ENCODE results near the gene ZCCHC10. TPM values are rescaled to one million over a fixed set of nuclear protein-coding genes. Genes with fewer than 3 reads are reported as not detected.
"Not testable (repeated sequence)": the region's sequence is repeated elsewhere in the genome, so short reads cannot be mapped to it uniquely, and the experiment has no call there.

ZCCHC10 gene
- total RNA-seq, 1 donor = 12.3 TPM

GRCh38 chr5:133041910-133042309, 15.6 kb upstream of the ZCCHC10 start:
- H3K27ac ChIP-seq (ENCODE audit: low read depth, low read length) = no peak overlapping the region
- H3K36me3 ChIP-seq (ENCODE audit: insufficient read depth, low read length) = no peaks in the 10 kb centered on the region
- no peak for TF ChIP-seq CTCF (IDR thresholded peaks at IDR 0.05; ENCODE audit: extremely low read depth, low read depth, low read length)
- H3K27me3 ChIP-seq (ENCODE audit: insufficient read depth, low read length) = no peaks in the 10 kb centered on the region
- H3K79me2 ChIP-seq (ENCODE audit: insufficient read depth, low read length) = no peaks in the 10 kb centered on the region
- no peak for DNase-seq (ENCODE audit: insufficient read length, low spot score, missing footprints)
- H3K4me2 ChIP-seq (ENCODE audit: insufficient read depth, low read length) = no peak overlapping the region
- H2AFZ ChIP-seq (ENCODE audit: low read length) = peak overlapping the region; percentile 57
- no peaks in the 10 kb centered on the region for H3K9me3 ChIP-seq (ENCODE audit: low read depth, low read length)
- H3K4me1 ChIP-seq (ENCODE audit: insufficient read depth, low read length) = peaks cover 3% of the 10 kb centered on the region
- no peak overlapping the region for H3K4me3 ChIP-seq (ENCODE audit: insufficient read depth, low read length)
- no peaks in the 10 kb centered on the region for H4K20me1 ChIP-seq (ENCODE audit: insufficient read depth, low read length)

GRCh38 chr5:133041157-133041784, 14.9 kb upstream of the ZCCHC10 start:
- Histone ChIP-seq H3K4me3 (ENCODE audit: insufficient read depth, low read length) (no peak overlapping the region), H3K27ac (ENCODE audit: low read depth, low read length) (no peak overlapping the region), H3K27me3 (ENCODE audit: insufficient read depth, low read length) (no peaks in the 10 kb centered on the region), H4K20me1 (ENCODE audit: insufficient read depth, low read length) (no peaks in the 10 kb centered on the region), H3K4me1 (ENCODE audit: insufficient read depth, low read length) (no peaks in the 10 kb centered on the region), H2AFZ (ENCODE audit: low read length) (peak overlapping the region; percentile 59), H3K4me2 (ENCODE audit: insufficient read depth, low read length) (no peak overlapping the region), H3K36me3 (ENCODE audit: insufficient read depth, low read length) (no peaks in the 10 kb centered on the region), H3K9me3 (ENCODE audit: low read depth, low read length) (no peaks in the 10 kb centered on the region), H3K79me2 (ENCODE audit: insufficient read depth, low read length) (no peaks in the 10 kb centered on the region)
- no peak for TF ChIP-seq CTCF (IDR thresholded peaks at IDR 0.05; ENCODE audit: extremely low read depth, low read depth, low read length)
- DNase-seq (ENCODE audit: insufficient read length, low spot score, missing footprints) = no peak

GRCh38 chr5:133036677-133037076, 10.3 kb upstream of the ZCCHC10 start:
- H3K9me3 ChIP-seq (ENCODE audit: low read depth, low read length); H2AFZ ChIP-seq (ENCODE audit: low read length); H3K27me3 ChIP-seq (ENCODE audit: insufficient read depth, low read length); H3K4me2 ChIP-seq (ENCODE audit: insufficient read depth, low read length); H3K36me3 ChIP-seq (ENCODE audit: insufficient read depth, low read length); H3K4me1 ChIP-seq (ENCODE audit: insufficient read depth, low read length); H3K27ac ChIP-seq (ENCODE audit: low read depth, low read length); H3K79me2 ChIP-seq (ENCODE audit: insufficient read depth, low read length); H3K4me3 ChIP-seq (ENCODE audit: insufficient read depth, low read length); H4K20me1 ChIP-seq (ENCODE audit: insufficient read depth, low read length); DNase-seq (ENCODE audit: insufficient read length, low spot score, missing footprints): not testable (repeated sequence)

- H3K9me3 ChIP-seq (ENCODE audit: low read depth, low read length) = no peaks in the 10 kb centered on the region
- no peak overlapping the region for H3K4me3 ChIP-seq (ENCODE audit: insufficient read depth, low read length)
- H3K27ac ChIP-seq (ENCODE audit: low read depth, low read length) = no peak overlapping the region
- H2AFZ ChIP-seq (ENCODE audit: low read length) = no peak overlapping the region
- no peaks in the 10 kb centered on the region for H3K27me3 ChIP-seq (ENCODE audit: insufficient read depth, low read length)
- no peaks in the 10 kb centered on the region for H3K79me2 ChIP-seq (ENCODE audit: insufficient read depth, low read length)
- H3K4me2 ChIP-seq (ENCODE audit: insufficient read depth, low read length) = no peak overlapping the region
- TF ChIP-seq CTCF (IDR thresholded peaks at IDR 0.05; ENCODE audit: extremely low read depth, low read depth, low read length) = no peak
- H4K20me1 ChIP-seq (ENCODE audit: insufficient read depth, low read length) = no peaks in the 10 kb centered on the region
- H3K36me3 ChIP-seq (ENCODE audit: insufficient read depth, low read length) = no peaks in the 10 kb centered on the region
- H3K4me1 ChIP-seq (ENCODE audit: insufficient read depth, low read length) = no peaks in the 10 kb centered on the region
- DNase-seq (ENCODE audit: insufficient read length, low spot score, missing footprints) = no peak
Measured at GRCh38 chr5:133035224-133035623, 8.9 kb upstream of the ZCCHC10 start.

Data from osteoblast (primary cell).